Activated CD4-positive, alpha-beta T cell treated with anti-CD3 and anti-CD28 coated beads, Interleukin-2, Interleukin-4, amounts not matched to agents 100 ng/mL and 50 ng/mL, durations not matched to agents 16 hours and 8 hours (primary cell): ENCODE data around the gene ZNRF1.

ENCODE experiments used
- DNase-seq: peaks from one replicate; pipeline ENCODE4 v3.0.0-alpha.2; 2020; ENCODE audit warnings: low spot score

The ZNRF1 gene

GRCh38 chr16:75099075-75099667 lies 100.3 kb downstream of the ZNRF1 start:
- no peak for DNase-seq

DNA sequence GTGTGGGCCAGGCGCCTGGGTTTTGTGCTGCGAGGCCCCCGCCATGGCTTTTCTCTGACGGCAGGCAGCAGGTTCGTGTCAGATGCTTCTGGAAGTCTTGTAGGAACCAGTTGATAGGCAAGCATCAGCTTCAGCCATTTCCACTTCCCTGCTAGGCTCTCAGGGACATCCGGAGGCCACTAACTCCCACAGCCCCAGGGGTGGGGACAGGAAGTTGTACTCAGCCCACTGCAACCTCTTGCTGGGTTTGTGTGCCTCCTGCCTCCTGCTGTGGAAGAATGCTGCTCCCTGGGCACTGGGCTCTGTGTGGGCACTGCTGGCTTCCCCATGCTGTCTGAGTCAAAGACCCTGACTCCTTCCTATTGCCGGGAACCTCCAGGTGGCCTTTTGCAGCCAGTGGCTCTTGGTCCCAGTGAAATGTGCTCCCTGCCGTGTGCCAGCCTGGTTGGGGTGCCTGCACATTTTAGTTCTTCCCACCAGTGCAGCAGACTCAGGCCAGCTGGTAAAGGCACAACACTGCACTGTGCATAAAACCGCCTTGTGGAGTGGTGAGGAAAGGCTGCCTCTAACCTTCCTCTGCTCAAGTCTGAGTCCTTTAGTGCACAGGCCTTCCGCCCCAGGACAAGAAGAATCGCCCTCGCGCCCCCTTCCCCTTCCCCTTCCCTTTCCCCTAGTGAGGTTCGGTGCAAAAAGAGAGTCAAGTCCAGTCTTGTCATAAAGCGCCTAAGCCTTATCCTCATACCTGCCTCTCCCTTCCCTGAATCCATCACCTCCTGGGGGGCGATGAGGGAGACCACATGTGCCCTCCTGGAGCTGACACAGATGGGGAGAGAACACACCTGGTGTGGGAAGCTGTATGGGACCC lies 101.1 kb downstream of the ZNRF1 start:
- peak; percentile 54 for DNase-seq

- DNase-seq: no peak
Observed at GRCh38 chr16:75100603-75100990, 101.8 kb downstream of the ZNRF1 start.

DNA sequence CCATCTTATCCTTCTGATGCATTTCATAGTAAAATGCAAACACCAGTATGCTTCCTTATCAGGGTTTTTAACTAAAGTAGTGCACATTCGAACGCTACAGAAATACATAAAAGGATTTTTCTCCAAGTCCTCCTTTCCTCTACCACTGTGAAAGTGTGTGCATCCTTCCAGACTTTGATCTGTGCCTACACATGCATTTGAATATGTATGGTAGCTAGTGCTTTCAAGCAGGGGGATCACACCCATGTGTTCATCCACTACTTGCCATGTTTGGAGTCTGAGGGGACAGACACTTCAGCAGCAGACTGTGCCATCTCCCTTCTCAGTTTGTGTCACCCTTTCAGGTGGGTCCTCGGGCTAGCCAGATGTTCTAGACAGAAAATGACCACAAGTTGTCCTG lies 102.8 kb downstream of the ZNRF1 start:
- DNase-seq: no peak

DNA sequence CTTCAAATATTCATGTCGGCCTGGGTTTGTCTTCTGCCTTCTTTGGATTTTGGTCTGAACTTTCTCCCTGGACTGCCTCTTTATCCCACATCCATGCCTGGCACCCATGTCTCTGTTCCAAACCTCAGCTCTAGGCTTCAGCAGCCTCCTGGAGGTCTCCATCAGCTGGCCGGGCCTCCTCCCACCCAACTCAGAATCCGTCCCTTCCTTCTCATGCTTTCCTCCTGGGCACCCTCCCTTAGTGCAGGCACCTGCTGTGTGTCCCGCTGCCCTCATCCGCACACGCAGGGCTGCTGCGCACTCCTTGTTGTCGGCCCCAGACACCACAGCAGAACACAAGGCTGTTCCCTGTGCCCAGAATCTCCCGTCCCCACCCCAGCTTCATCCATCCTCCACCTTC lies 103.8 kb downstream of the ZNRF1 start:
- DNase-seq: no peak

GRCh38 chr16:75103994-75104393 lies 105.2 kb downstream of the ZNRF1 start:
- DNase-seq: no peak

DNA sequence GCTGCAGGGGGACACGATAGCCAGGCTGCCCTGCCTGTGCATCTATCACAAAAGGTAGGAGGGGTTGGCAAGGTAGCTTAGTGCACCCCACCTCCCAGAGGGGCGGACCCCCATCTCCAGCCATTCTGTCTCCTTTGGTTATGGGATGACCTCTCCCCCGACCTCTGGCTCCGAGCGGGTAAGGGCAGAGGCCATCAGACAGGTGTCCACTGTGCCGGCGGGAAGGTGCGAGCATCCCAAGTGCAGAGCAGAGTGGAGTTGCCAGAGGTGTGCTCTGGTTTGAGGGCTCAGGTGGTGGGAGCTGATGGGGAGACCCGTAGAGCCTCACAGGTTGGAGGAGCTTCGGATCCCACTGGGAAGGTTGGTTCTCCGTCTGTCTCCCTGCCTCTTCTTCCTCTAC lies 106.0 kb downstream of the ZNRF1 start:
- DNase-seq: no peak

- no peak for DNase-seq
Observed at GRCh38 chr16:75105306-75106061, 106.7 kb downstream of the ZNRF1 start.

DNA sequence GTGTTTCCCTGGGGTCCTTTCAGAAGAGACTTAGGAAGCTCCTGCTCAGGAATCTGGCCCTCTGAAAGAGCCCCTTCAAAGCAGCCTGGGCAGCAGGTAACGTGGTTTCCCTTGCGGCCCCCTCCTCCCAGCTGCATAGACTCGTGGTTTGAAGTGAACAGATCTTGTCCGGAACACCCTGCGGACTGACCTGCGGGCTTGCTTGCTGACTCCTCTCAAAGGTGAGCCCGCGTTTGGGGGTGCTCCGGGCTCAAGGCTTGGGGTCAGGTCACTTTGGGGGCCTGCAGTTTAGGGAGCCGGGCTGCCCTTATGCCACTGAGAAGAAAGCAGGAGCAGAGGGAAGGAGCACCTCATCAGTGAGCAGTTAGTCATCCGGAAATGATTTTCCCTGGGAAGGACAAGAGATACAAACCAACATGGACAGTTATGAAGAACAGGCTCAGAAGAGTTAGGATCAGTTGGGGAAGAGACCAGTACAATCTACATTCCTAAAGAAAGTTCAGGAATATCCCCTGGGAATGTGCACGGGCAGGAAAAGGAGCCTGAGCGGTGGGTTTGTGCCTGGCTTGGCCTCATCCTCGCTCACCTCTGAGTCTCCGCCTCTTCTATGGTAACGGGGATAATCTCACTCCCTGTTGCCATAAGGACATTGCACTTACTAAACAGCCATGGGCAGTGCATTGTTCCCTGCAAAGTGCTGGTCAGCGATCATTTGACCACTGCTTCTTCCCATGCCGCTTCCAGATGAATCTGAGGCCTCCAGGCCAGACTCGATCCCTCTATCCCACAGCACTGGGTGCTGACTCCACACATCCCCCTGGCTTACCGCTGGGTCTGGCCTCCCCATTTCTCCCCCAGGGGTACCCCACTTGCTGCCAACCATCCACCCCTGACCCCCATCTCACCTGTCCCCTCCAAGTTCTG lies 107.8 kb downstream of the ZNRF1 start:
- DNase-seq: no peak

- no peak for DNase-seq
Observed at GRCh38 chr16:75107505-75107904, 108.7 kb downstream of the ZNRF1 start.

GRCh38 chr16:75108792-75109731 lies 110.2 kb downstream of the ZNRF1 start:
- DNase-seq: peak; percentile 86

GRCh38 chr16:75109732-75110243 lies 111.0 kb downstream of the ZNRF1 start:
- DNase-seq: no peak

DNA sequence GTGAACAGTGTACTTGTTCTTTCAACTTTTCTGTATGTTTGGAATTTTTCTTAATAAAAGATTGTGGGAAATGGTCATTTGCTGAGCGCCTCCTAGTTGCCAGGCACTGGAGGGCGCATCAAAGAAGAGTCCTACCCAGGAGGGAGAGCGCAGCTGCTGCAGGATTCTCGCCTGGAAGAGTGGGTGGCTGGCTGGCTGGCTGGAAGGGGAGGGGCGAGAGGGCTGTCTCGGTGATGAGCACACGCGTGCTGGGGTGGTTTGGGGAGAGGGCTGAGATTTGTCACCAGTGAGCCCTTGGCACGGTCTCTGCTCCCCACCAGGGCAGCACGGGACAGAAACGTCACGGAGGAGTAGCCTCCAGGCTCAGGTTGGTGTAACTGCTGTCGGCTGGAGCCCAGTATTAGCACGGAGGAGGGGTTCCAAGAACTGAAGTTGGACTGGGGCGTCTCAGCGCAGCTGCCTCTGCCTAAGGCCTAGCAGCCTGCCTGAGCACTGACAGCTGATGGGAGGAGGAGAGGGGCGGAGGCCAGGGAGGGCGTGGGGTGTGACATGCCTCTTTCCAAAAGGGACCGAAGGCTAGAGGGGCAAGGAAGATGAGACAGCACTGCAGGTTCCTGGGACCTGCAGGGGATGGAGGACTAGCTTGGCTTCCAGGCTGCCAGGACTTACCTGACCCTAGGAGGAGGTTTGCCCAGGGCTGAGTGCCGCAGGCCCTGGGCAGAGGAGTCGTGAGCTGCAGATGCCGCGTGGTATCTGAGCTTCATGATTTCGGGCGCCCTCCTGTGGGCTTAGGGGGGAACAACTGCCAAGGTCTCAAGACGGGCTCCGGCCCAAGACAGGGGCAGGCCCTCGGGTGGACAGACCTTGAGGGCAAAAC lies 112.1 kb downstream of the ZNRF1 start:
- DNase-seq: peak; percentile 88

DNA sequence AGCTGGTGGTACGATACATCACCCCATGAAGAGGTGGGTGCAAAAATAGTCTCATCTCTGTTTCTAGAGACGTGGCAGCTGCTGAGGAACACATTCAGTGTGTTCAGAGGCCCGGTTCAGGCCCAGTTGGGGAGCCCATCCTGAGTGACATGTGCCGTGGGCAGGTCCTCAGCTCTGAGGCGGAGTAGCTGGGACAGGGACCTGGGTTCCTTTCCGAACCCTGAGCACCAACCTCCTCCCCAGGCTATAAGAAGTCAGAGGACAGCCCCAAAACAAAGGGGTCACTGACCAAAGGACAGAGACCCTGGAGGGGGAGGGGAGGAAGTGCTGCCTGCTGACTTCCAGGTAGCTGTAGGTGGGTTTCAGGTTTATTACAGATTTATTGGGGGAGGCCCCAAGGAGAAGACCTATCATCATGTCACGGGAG lies 112.7 kb downstream of the ZNRF1 start:
- no peak for DNase-seq

DNA sequence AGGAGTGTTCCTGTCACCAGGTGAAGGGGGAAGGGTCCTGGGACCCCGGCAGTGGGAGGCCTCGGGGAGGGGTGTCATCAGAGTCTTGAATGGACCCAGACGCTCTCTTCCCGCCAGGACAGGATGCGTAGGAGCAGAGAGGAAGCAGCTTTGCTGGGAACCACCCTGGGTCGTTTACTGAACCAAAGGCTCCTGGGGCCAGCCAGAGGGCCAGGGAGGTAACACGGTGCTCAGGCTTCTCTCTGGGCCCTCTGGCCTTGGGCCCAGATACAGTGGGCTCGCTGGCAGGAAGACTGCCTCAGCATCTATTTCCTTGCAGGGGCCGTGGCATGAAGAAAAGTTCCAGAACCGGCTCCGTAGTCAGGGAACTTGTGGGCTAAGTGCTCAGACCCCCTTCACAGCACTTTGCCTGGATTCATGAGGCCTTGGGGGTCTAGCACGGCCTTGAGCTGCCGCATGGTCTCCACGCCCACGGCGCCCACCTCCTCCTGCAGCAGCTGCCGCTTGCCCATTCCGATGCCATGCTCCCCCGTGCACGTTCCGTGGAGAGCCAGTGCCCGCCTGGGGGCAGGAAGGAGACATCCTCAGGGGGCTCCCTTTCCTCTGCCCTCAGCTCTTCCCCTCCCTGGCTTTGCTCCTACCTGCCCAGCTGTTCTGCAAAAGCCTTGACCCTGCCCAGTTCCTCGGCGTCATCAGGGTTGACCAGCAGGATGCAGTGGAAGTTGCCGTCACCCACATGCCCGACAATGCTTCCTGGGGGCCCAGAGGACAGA lies 113.3 kb downstream of the ZNRF1 start:
- no peak for DNase-seq

DNA sequence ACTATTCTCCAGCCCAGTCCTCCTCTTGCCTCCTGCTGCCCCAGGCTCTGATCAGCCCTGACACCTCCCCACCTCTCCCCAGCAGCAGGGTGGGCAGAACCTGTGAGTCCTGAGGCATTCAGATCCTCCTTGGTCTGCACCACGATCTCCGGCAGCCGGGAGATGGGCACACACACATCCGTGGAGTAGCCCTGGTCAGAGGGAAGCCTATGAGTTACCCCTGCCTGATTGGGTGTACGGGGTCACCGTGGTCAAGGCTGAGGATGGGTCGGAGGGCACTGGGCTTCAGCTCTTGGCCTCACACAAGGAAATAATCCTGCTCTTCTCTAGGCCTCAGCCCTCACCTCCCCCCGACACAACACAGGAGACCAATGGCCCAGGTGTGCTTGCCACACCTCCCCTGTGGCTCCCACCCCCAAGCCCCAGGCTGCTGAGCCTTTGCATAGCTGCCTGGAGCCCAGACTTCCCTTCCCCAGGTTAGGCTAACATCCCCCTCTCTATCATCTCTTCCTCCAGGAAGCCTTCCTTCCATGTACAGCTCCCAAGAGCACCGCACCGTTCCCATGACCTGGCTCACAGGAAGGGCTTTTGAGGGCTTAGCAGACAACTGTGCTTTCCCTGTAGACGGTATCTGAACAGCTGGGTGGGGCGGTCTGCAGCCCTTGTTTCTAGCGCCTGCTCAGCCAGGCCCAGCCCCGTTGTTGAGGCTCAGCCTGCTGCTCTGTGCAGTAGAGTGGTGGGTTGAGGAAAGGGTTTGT lies 114.1 kb downstream of the ZNRF1 start:
- no peak for DNase-seq

DNA sequence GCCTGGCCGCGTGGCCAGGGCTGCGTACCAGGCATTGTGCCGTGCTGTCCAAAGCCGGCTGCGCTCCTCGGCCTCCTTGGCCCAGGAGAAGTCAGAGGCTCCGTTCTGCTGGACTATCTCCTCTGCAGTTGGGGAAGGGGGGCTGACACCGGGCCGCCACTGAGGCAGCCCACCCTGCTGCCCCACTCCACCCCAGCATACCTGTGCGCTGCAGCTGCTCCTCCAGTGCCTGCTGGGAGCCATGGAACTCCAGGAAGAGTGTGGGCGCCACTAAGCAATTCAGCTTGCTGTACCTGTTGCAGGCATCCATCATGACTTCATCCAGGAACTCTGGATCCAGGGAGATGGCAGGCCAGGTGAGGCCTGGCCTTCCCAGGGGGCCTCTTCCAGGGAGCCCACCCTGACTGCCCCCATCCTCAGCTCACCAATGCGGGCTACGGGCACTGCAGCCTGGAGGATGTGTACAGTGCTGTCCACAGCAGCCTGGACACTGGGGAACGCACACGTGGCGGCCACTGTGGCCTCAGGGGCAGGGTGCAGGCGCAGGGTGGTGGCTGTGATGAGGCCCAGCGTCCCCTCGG lies 114.8 kb downstream of the ZNRF1 start:
- DNase-seq: no peak
